DND-41 (cell line): Measurements from ENCODE around the gene DIAPH1.
A peak's percentile ranks its signal among the peaks of the same experiment; 100 is the strongest.
"Not testable (repeated sequence)": the region's sequence is repeated elsewhere in the genome, so short reads cannot be mapped to it uniquely, and the experiment has no call there.

Experiments used
- ATAC-seq: fragments of 200-7000 bp; cut with Tn5 transposase; 3 replicates; pipeline ENCODE4 v1.9.1; 2021; ENCODE audit warnings: low read depth; ENCODE audit not compliant: insufficient read depth
- DNase-seq: peaks from one replicate; pipeline ENCODE4 v3.0.0-alpha.2; 2020
- H2AFZ ChIP-seq: 2 replicates; pipeline ENCODE4 v1.6.0; 2012; ENCODE audit warnings: low read depth, low read length
- H3K27ac ChIP-seq: 2 replicates; pipeline ENCODE4 v1.5.1; 2012; ENCODE audit warnings: low read length, inconsistent platforms
- H3K27me3 ChIP-seq: fragments of 200-600 bp; sonication (generic); 2 replicates; pipeline ENCODE4 v1.6.0; 2012; ENCODE audit warnings: low read length, mild to moderate bottlenecking, inconsistent platforms; ENCODE audit not compliant: insufficient read depth, poor library complexity
- H3K36me3 ChIP-seq: 2 replicates; pipeline ENCODE4 v1.5.1; 2012; ENCODE audit warnings: low read length, inconsistent platforms; ENCODE audit not compliant: insufficient read depth
- H3K4me1 ChIP-seq: 2 replicates; pipeline ENCODE4 v1.5.1; 2012; ENCODE audit warnings: mild to moderate bottlenecking, low read length; ENCODE audit not compliant: insufficient read depth
- H3K4me2 ChIP-seq: 2 replicates; pipeline ENCODE4 v1.6.0; 2012; ENCODE audit warnings: mild to moderate bottlenecking, moderate library complexity, low read length, inconsistent platforms; ENCODE audit not compliant: insufficient read depth
- H3K4me3 ChIP-seq, 2 experiments: fragments of 200-600 bp in 1 of 2; shearing (Covaris generic) in 1 of 2; 2 replicates each; pipeline ENCODE4 v1.5.1; 2012 to 2016; ENCODE audit warnings: inconsistent platforms in 2 of 2, low read length in 2 of 2, mild to moderate bottlenecking in 2 of 2, low read depth in 1 of 2, moderate library complexity in 1 of 2
- H3K79me2 ChIP-seq: 2 replicates; pipeline ENCODE4 v1.6.0; 2012; ENCODE audit warnings: low read length, inconsistent platforms; ENCODE audit not compliant: insufficient read depth
- H3K9ac ChIP-seq: 2 replicates; pipeline ENCODE4 v1.6.0; 2012; ENCODE audit warnings: low read depth, mild to moderate bottlenecking, inconsistent platforms, low read length, moderate library complexity
- H3K9me3 ChIP-seq: 2 replicates; pipeline ENCODE4 v1.5.1; 2012; ENCODE audit warnings: low read length, moderate library complexity, mild to moderate bottlenecking, inconsistent platforms; ENCODE audit not compliant: insufficient read depth, severe bottlenecking
- H4K20me1 ChIP-seq: 2 replicates; pipeline ENCODE4 v1.6.0; 2012; ENCODE audit warnings: low read length; ENCODE audit not compliant: insufficient read depth
- EZH2 ChIP-seq: IDR thresholded peaks from 3 replicates; pipeline ENCODE4 v1.6.1; 2012; ENCODE audit warnings: borderline replicate concordance, low read depth, mild to moderate bottlenecking, moderate library complexity, low read length, inconsistent platforms; ENCODE audit not compliant: severe bottlenecking
- TF ChIP-seq, protein P1 (sequence below): IDR thresholded peaks from 2 replicates; pipeline ENCODE4 v1.5.1; 2012; ENCODE audit warnings: borderline replicate concordance, low read length, moderate library complexity, mild to moderate bottlenecking; ENCODE audit not compliant: poor library complexity, severe bottlenecking; ENCODE audit errors: extremely low read depth

DIAPH1 gene

DNA sequence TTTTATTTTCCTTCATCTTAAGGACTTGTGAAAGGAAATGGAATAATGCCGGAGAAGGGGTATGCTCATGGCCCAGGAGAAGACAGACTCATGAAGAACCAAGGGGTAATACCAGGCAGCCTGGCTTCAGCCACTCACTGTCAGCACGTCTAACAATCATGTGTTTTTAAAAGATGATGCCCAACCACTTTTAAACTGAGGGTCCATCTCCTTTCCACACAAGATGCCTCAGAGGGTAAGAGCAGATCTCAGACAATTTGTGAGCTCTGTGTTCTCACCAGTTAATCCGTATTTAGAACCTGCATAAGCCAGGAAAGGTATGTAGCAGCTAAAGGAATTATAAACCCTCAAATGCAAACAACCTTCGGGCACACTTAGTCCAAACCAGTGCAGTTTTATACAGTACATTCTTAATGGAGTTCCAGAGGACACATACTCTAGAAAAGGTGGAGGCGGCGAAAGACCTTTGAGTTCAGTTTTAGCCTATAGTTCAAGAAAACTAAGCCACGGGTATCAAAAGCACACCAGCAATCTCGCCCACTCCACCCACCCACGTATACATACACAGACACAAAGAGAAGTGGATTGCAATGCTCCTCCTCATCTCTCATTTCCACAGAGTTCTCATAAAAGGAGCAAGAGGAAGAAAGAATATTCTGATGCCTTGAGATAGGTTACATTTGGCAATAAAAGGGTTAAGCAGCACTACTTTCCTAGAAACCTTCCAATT, 2.6 kb downstream of the DIAPH1 start:
- peaks cover 14% of the 10 kb centered on the region; the same call in 1 of the 2 replicates for H4K20me1 ChIP-seq
- peak overlapping the region; percentile 25; the same call in 1 of the 2 replicates for H3K9ac ChIP-seq
- H3K79me2 ChIP-seq: peaks cover 79% of the 10 kb centered on the region
- no peak for TF ChIP-seq EZH2
- TF ChIP-seq, protein P1, sequence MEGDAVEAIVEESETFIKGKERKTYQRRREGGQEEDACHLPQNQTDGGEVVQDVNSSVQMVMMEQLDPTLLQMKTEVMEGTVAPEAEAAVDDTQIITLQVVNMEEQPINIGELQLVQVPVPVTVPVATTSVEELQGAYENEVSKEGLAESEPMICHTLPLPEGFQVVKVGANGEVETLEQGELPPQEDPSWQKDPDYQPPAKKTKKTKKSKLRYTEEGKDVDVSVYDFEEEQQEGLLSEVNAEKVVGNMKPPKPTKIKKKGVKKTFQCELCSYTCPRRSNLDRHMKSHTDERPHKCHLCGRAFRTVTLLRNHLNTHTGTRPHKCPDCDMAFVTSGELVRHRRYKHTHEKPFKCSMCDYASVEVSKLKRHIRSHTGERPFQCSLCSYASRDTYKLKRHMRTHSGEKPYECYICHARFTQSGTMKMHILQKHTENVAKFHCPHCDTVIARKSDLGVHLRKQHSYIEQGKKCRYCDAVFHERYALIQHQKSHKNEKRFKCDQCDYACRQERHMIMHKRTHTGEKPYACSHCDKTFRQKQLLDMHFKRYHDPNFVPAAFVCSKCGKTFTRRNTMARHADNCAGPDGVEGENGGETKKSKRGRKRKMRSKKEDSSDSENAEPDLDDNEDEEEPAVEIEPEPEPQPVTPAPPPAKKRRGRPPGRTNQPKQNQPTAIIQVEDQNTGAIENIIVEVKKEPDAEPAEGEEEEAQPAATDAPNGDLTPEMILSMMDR: no peak
- H3K27me3 ChIP-seq: no peaks in the 10 kb centered on the region
- peak overlapping the region in 1 of 2 experiments; percentile 69; a peak in 2 of 4 replicates for H3K4me3 ChIP-seq
- H3K4me2 ChIP-seq: peak overlapping the region; percentile 77
- peaks cover 35% of the 10 kb centered on the region for H3K36me3 ChIP-seq
- no peak overlapping the region for H2AFZ ChIP-seq
- H3K4me1 ChIP-seq: peaks cover 70% of the 10 kb centered on the region
- no peak for DNase-seq
- H3K27ac ChIP-seq: peak overlapping the region; percentile 57
- no peaks in the 10 kb centered on the region for H3K9me3 ChIP-seq
- ATAC-seq: no peak

- peaks cover 98% of the 10 kb centered on the region for H3K79me2 ChIP-seq
- DNase-seq (no peak), ATAC-seq (no peak)
- no peak overlapping the region for H3K9ac ChIP-seq
- peaks cover 86% of the 10 kb centered on the region for H3K4me1 ChIP-seq
- H3K27me3 ChIP-seq: no peaks in the 10 kb centered on the region
- peaks cover 18% of the 10 kb centered on the region; the same call in 1 of the 2 replicates for H4K20me1 ChIP-seq
- H3K27ac ChIP-seq: peak overlapping the region; percentile 45; the same call in 1 of the 2 replicates
- H2AFZ ChIP-seq: no peak overlapping the region
- no peaks in the 10 kb centered on the region for H3K9me3 ChIP-seq
- no peak overlapping the region for H3K4me3 ChIP-seq
- H3K36me3 ChIP-seq: peaks cover 36% of the 10 kb centered on the region
- TF ChIP-seq, protein P1: no peak
- no peak for TF ChIP-seq EZH2
- peak overlapping the region; percentile 24; the same call in 1 of the 2 replicates for H3K4me2 ChIP-seq
Measured at GRCh38 chr5:141613344-141613743, 5.5 kb downstream of the DIAPH1 start.

DNA sequence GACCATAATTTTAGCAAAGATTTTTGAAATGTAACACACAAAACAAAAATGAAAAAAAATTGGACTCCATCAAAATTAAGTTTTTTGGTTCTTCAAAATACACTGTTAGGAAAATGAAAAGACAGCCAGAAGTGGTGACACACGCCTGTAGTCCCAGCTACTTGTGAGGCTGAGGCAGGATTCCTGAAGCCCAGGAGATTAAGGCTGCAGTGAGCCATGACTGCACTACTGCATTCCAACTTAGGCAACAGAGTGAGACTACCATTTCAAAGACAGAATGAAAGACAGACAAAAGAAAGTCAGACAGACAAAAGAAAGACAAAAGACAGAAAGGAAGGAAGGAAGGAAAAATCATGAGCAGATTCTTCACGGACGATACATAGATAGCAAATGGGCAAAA, 7.5 kb downstream of the DIAPH1 start:
- Histone ChIP-seq H3K27ac (peak overlapping the region; percentile 34), H3K36me3 (peaks cover 28% of the 10 kb centered on the region), H2AFZ (no peak overlapping the region), H4K20me1 (peaks cover 8% of the 10 kb centered on the region; the same call in 1 of the 2 replicates), H3K79me2 (peaks cover 98% of the 10 kb centered on the region), H3K9me3 (no peaks in the 10 kb centered on the region), H3K4me1 (peaks cover 89% of the 10 kb centered on the region), H3K4me2 (0 out of 2 replicates have a peak overlapping the region, but pooled peaks have one; percentile 32), H3K4me3 (no peak overlapping the region), H3K9ac (no peak overlapping the region), H3K27me3 (no peaks in the 10 kb centered on the region)
- DNase-seq (no peak), ATAC-seq (no peak)
- no peak for TF ChIP-seq EZH2
- TF ChIP-seq, protein P1: no peak

- Histone ChIP-seq H3K36me3 (peaks cover 23% of the 10 kb centered on the region; the same call in 1 of the 2 replicates), H3K4me1 (peaks cover 95% of the 10 kb centered on the region), H3K27ac (peak overlapping the region; percentile 92), H3K4me2 (peak overlapping the region; percentile 38; the same call in 1 of the 2 replicates), H3K79me2 (peaks cover 91% of the 10 kb centered on the region)
- H3K4me3 ChIP-seq, H4K20me1 ChIP-seq, H3K9me3 ChIP-seq, H3K9ac ChIP-seq, H2AFZ ChIP-seq, DNase-seq, H3K27me3 ChIP-seq, ATAC-seq: not testable (repeated sequence)
Measured at GRCh38 chr5:141609921-141610320, 8.9 kb downstream of the DIAPH1 start.
